Cerebellar cortex (tissue), 1 donor: ENCODE results near the gene ITGA5.
"Not testable (repeated sequence)": the region's sequence is repeated elsewhere in the genome, so short reads cannot be mapped to it uniquely, and the experiment has no call there.

Source experiments
- DNase-seq: peaks from one replicate; pipeline ENCODE4 v3.0.0-alpha.2; 2015; ENCODE audit warnings: low spot score

Gene ITGA5

GRCh38 chr12:54371328-54372112 lies 47.5 kb downstream of the ITGA5 start:
- DNase-seq: no peak

GRCh38 chr12:54370171-54370730 lies 48.8 kb downstream of the ITGA5 start:
- DNase-seq: peak; percentile 75

- DNase-seq: no peak
Measured at GRCh38 chr12:54369597-54370131, 49.4 kb downstream of the ITGA5 start.

- DNase-seq: peak; percentile 90
Measured at GRCh38 chr12:54368709-54369596, 50.1 kb downstream of the ITGA5 start.

GRCh38 chr12:54368025-54368708 lies 50.9 kb downstream of the ITGA5 start:
- DNase-seq: no peak

- DNase-seq: no peak
Measured at GRCh38 chr12:54364413-54364812, 54.7 kb downstream of the ITGA5 start, which contains the start of gene GPR84. Gene GPR84 (minus strand): TSS chr12:54364486. CDS start chr12:54363851, 635 bp downstream.

GRCh38 chr12:54363618-54364017 lies 55.4 kb downstream of the ITGA5 start:
- DNase-seq: no peak

GRCh38 chr12:54363047-54363446 lies 56.0 kb downstream of the ITGA5 start:
- DNase-seq: no peak

- peak; percentile 94 for DNase-seq
Measured at GRCh38 chr12:54360717-54361456, 58.2 kb downstream of the ITGA5 start.

- no peak for DNase-seq
Measured at GRCh38 chr12:54359762-54360351, 59.2 kb downstream of the ITGA5 start.

GRCh38 chr12:54358945-54359761 lies 59.9 kb downstream of the ITGA5 start:
- DNase-seq: peak; percentile 100

GRCh38 chr12:54358191-54358944 lies 60.7 kb downstream of the ITGA5 start:
- DNase-seq: peak; percentile 96

GRCh38 chr12:54357506-54358190 lies 61.4 kb downstream of the ITGA5 start:
- no peak for DNase-seq

GRCh38 chr12:54356951-54357356 lies 62.1 kb downstream of the ITGA5 start:
- DNase-seq: peak; percentile 91

- no peak for DNase-seq
Measured at GRCh38 chr12:54356228-54356627, 62.8 kb downstream of the ITGA5 start.

- DNase-seq: peak; percentile 60
Measured at GRCh38 chr12:54355104-54355815, 63.8 kb downstream of the ITGA5 start.

GRCh38 chr12:54354271-54354670 lies 64.8 kb downstream of the ITGA5 start:
- DNase-seq: not testable (repeated sequence)
